Measurements from ENCODE around the gene FGD5.
"Not testable (repeated sequence)": the region's sequence is repeated elsewhere in the genome, so short reads cannot be mapped to it uniquely, and the experiment has no call there.

The FGD5 gene

DNA sequence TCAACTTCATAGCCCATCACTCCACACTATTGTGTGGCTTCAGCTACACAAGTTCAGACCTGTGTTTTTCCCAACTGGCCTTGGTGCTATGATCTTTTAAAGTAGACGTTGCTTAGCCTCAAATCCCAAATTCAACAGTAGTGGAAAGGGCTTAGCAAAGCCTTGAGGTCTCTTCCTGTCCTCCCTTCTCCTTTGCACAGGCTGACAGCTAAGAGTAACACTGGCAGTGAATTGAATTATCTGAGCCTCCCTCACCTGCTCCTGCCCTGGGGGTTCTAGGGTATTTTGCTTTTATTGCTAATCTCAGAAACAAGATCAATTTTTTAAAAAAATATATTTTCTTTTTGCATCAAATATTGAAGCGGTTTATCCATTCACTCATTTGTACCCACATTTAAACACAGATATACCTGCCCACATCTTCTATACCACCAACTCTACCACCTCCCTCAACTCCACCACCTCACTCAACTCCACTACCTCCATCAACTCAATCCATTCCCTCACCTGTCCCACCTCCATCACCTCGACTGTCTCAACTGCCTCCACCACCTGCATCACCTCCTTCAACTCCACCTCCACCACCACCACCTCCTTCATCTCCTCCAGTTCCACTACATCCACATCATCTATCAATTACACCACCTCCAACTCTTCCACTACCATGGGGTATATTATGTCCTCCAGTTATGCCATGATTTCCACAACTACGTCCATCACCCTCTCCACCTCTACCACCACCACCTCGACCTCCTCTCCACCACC is 10.1 kb upstream of the FGD5 start:
- H3K4me3 ChIP-seq (ENCODE audit: low read depth, low read length): no peak overlapping the region
- TF ChIP-seq, protein P1, sequence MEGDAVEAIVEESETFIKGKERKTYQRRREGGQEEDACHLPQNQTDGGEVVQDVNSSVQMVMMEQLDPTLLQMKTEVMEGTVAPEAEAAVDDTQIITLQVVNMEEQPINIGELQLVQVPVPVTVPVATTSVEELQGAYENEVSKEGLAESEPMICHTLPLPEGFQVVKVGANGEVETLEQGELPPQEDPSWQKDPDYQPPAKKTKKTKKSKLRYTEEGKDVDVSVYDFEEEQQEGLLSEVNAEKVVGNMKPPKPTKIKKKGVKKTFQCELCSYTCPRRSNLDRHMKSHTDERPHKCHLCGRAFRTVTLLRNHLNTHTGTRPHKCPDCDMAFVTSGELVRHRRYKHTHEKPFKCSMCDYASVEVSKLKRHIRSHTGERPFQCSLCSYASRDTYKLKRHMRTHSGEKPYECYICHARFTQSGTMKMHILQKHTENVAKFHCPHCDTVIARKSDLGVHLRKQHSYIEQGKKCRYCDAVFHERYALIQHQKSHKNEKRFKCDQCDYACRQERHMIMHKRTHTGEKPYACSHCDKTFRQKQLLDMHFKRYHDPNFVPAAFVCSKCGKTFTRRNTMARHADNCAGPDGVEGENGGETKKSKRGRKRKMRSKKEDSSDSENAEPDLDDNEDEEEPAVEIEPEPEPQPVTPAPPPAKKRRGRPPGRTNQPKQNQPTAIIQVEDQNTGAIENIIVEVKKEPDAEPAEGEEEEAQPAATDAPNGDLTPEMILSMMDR (IDR thresholded peaks at IDR 0.05; ENCODE audit: low read depth, low read length): no peak

DNA sequence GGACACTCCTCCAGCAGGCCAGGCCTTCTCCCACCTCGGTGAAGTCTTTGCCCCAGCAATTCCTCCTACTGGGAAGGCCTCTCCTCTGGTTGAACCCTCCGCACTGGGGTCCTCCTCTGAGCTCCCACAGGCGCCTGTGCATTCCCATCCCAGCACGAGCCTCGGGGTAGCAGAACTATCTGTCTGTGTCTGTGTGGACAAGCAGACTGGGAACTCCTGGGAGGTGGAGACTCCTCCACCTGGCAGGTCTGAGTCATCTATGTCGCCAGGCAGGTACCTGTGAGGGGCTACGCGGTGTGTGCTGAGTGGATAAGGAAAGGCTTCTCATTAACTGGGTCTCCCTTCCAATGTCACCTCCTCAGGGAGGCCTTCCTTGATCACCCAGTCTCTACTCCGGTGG is 9.2 kb upstream of the FGD5 start:
- not testable (repeated sequence) for H3K4me3 ChIP-seq (ENCODE audit: low read depth, low read length)

DNA sequence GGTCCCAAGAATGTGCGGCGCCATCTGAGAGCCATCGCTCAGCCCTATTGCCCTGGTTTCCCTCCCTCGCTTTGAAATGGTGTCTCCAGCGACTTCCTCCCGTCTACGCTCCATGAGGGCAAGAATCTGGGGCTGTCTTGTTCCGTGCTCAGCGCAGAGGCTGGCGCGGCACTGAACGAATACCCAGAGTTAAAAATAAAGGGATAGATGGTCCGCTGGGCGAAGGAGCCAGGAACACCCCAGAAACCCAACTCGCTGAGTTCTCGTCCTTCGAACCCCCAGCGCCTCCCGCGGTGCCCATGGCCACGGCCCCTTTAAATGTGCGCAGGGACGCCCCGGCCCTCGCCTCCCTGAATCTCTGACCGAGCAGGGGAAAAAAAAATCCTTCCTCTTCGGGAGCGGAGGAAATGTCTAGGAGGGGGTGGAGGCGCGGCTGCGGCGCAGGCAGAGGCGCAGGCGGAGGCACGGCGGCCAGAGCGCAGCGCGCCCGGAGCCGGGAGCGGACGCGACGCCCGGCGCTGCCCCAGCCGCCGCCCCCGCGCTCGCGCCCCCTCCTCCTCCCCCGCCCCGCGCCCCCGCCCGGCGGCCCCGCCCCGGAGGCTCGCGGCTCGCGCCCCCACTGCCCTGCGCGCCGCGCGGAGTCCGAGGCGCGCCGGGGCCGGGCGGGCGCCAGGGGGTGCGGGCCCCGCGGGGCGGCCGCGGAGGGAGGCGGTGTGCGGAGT is 8.5 kb upstream of the FGD5 start:
- TF ChIP-seq, protein P1 (IDR thresholded peaks at IDR 0.05; ENCODE audit: low read depth, low read length): no peak
- H3K4me3 ChIP-seq (ENCODE audit: low read depth, low read length): no peak overlapping the region

DNA sequence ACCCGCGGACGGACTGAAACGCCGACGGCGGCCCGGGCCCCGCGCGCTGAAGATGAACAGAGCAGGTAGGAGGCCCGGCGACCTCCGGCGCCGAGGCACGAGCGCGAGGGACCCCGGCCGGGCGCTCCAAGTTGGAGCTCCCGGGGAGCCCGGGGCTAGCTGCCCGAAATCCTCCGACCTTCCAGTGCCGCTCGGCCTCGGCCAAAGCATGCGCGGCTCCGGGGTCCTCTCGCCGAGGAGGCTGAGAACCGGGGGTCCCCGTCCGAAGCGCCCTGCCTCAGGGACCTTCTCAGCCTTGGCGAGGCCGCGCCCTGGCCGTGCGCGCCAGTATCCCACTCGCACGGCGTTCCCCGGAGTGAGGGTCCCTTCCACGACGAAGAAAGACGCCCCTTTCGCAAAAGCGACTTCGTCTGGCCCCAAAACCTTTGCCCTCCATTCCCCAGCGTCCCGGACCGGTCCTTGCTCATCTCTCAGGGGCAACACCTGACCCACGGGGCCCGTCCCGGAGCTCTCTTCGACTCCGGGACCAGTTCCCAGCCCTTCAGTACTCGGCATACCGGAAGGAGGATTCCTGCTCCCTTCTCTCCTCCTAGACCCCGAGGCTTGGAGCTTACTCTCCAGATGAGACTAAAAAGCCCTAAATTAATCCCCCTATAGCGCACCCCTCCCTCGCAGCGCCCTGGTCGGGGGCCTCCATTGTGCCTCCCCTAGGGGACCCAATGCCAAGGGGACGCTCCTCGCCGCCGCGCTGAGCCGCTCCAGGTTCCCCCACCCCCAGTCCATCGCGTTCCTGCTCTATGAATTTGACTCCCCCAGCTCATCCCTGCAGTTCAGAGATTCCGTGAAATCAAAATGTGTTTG is 7.7 kb upstream of the FGD5 start:
- no peak overlapping the region for H3K4me3 ChIP-seq (ENCODE audit: low read depth, low read length)
- TF ChIP-seq, protein P1 (IDR thresholded peaks at IDR 0.05; ENCODE audit: low read depth, low read length): no peak

DNA sequence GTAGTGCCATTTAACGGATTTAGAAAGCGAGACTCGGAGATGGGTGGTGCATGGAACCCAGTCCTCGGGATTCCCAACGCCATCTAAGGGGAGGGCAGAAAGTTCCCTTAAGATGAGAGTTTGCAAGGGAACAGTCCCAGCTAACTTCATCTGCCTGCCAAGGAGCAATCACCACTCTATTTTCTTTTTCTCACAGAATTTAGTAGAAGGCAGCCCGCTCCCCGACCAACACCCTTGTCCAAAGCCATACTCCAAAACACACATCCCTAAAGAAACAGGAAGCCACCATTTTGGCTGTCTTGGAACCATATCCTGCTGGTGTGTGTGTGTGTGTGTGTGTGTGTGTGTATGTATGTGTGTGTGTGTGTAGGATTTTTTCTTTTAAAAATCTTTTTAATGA is 7.1 kb upstream of the FGD5 start:
- no peak overlapping the region for H3K4me3 ChIP-seq (ENCODE audit: low read depth, low read length)
- TF ChIP-seq, protein P1 (IDR thresholded peaks at IDR 0.05; ENCODE audit: low read depth, low read length): no peak

DNA sequence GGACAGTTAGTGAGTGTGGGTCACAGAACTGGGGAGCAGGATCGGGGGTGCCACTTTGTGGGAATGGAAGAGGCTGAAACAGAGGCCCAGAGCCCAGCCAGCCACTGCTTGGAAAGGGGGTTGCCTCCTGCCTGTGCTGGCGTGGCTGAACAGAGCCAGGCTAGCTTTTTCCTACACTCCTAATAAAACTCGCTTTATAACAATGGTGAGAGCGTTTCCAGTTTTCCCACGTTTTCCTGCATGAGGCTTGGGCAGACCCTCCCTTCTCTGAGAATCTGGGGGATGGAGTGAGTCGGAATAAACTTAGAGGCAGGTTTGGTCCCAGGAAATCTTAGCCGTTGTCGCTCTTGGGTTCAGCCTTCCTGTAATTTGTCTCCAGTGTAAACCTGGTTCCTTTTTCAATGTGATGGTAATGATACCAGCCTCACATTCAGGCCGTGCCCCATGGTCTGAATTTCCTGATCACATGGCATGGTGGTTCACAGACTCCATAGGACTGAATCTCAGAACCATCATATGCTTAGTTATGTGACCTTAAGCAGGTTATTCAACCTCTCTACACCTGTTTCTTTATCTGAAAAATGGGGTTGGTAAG is 6.5 kb upstream of the FGD5 start:
- no peak overlapping the region for H3K4me3 ChIP-seq (ENCODE audit: low read depth, low read length)
- TF ChIP-seq, protein P1 (IDR thresholded peaks at IDR 0.05; ENCODE audit: low read depth, low read length): no peak

DNA sequence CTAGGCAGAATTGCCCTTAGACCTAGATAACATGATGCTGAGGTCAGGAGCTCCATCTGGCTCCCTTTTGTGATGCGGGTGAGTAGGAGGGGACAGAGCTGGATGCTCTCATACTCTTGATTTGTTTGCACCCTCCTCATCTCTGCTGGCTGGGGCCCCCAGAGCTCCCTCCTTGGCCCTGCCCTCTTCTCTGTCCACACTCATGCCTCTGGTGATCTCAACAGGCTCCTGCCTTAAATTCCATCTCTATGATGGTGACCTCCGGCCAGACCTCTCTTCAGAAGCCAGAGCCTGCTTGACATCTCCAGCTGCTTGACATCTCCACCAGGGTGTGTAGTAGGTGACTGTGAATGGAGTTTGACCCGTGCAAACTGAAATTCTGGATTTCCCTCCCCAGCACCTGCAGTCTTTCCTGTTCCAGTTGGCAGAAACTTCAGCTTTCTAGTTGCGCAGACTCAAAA is 4.3 kb upstream of the FGD5 start:
- no peak overlapping the region for H3K4me3 ChIP-seq (ENCODE audit: low read depth, low read length)
- TF ChIP-seq, protein P1 (IDR thresholded peaks at IDR 0.05; ENCODE audit: low read depth, low read length): no peak

All from WI38 (cell line).